Stimulated activated naive CD8-positive, alpha-beta T cell treated with anti-CD3 and anti-CD28 coated beads, Interleukin-15, amount 100 ng/mL, for 72 hours (primary cell): ENCODE results near the gene TMEM271.

ENCODE experiments used
- ATAC-seq: fragments of 150-1000 bp; cut with Tn5 transposase; 2 replicates; pipeline ENCODE4 v1.10.0; 2021; ENCODE audit warnings: mild to moderate bottlenecking, moderate library complexity
- DNase-seq, 2 donors: peaks; one replicate each; pipeline ENCODE4 v3.0.0; 2021 to 2022
- H3K27ac Mint-ChIP-seq, 2 donors: one replicate each; pipeline ENCODE4 v1.8.0; 2022; ENCODE audit warnings: mild to moderate bottlenecking in 2 of 2, mixed read lengths in 2 of 2, moderate library complexity in 2 of 2
- H3K27me3 Mint-ChIP-seq: one replicate; pipeline ENCODE4 v1.8.0; 2022; ENCODE audit warnings: mixed read lengths
- H3K4me1 Mint-ChIP-seq: one replicate; pipeline ENCODE4 v1.8.0; 2022; ENCODE audit warnings: mild to moderate bottlenecking, mixed read lengths
- H3K4me3 Mint-ChIP-seq, 2 donors: one replicate each; pipeline ENCODE4 v1.8.0; 2022; ENCODE audit warnings: mild to moderate bottlenecking in 2 of 2, mixed read lengths in 2 of 2, moderate library complexity in 1 of 2
- H3K9me3 Mint-ChIP-seq, 2 donors: one replicate each; pipeline ENCODE4 v1.8.0; 2022; ENCODE audit warnings: mixed read lengths in 2 of 2

TMEM271 gene

GRCh38 chr4:576245-576821 lies at the start of gene TMEM271:
Gene TMEM271, minus strand, starts transcription at chr4:576295. Its CDS starts 233 bp downstream, at chr4:576062.
- peaks cover 85% of the 10 kb centered on the region for H3K27me3 Mint-ChIP-seq
- no peaks in the 10 kb centered on the region for H3K9me3 Mint-ChIP-seq
- DNase-seq, result no peak
- H3K27ac Mint-ChIP-seq, result no peak within 1 kb of the TSS
- H3K4me1 Mint-ChIP-seq, result peaks cover 24% of the 10 kb centered on the region
- peak within 1 kb of the TSS; percentile 69 to 80 for H3K4me3 Mint-ChIP-seq
- peak; percentile 10 for ATAC-seq

GRCh38 chr4:625631-626161 lies 49.6 kb upstream of the TMEM271 start:
- no peak for ATAC-seq
- H3K27me3 Mint-ChIP-seq, result peaks cover 34% of the 10 kb centered on the region
- DNase-seq, result no peak
- H3K4me3 Mint-ChIP-seq, result no peak overlapping the region
- no peak overlapping the region for H3K27ac Mint-ChIP-seq
- H3K9me3 Mint-ChIP-seq, result no peaks in the 10 kb centered on the region
- no peaks in the 10 kb centered on the region for H3K4me1 Mint-ChIP-seq

GRCh38 chr4:624705-625590 lies 48.9 kb upstream of the TMEM271 start, which contains the start of gene PDE6B:
Gene PDE6B, plus strand, starts transcription at chr4:625573. Its CDS starts 54 bp downstream, at chr4:625627.
- no peak for DNase-seq
- H3K27me3 Mint-ChIP-seq, result peaks cover 39% of the 10 kb centered on the region
- H3K4me3 Mint-ChIP-seq, result no peak within 1 kb of the TSS
- peak; percentile 30 for ATAC-seq
- no peaks in the 10 kb centered on the region for H3K9me3 Mint-ChIP-seq
- H3K4me1 Mint-ChIP-seq, result no peaks in the 10 kb centered on the region
- H3K27ac Mint-ChIP-seq, result no peak within 1 kb of the TSS

GRCh38 chr4:623914-624566 lies 47.9 kb upstream of the TMEM271 start:
- ATAC-seq (no peak), DNase-seq (no peak)
- H3K27ac Mint-ChIP-seq, result no peak overlapping the region
- H3K9me3 Mint-ChIP-seq, result no peaks in the 10 kb centered on the region
- peaks cover 35% of the 10 kb centered on the region for H3K27me3 Mint-ChIP-seq
- H3K4me1 Mint-ChIP-seq, result no peaks in the 10 kb centered on the region
- H3K4me3 Mint-ChIP-seq, result no peak overlapping the region

- Mint-ChIP-seq H3K27ac (no peak overlapping the region), H3K9me3 (no peaks in the 10 kb centered on the region), H3K27me3 (peaks cover 37% of the 10 kb centered on the region), H3K4me3 (no peak overlapping the region), H3K4me1 (no peaks in the 10 kb centered on the region)
- DNase-seq (no peak), ATAC-seq (no peak)
Observed at GRCh38 chr4:622996-623913, 47.2 kb upstream of the TMEM271 start.

- Mint-ChIP-seq H3K9me3 (no peaks in the 10 kb centered on the region), H3K4me3 (no peak overlapping the region), H3K4me1 (no peaks in the 10 kb centered on the region), H3K27me3 (peaks cover 45% of the 10 kb centered on the region), H3K27ac (no peak overlapping the region)
- DNase-seq, result no peak
- ATAC-seq, result no peak
Observed at GRCh38 chr4:622071-622995, 46.2 kb upstream of the TMEM271 start.

GRCh38 chr4:621296-622070 lies 45.4 kb upstream of the TMEM271 start:
- H3K4me3 Mint-ChIP-seq, result no peak overlapping the region
- DNase-seq (no peak), ATAC-seq (no peak)
- H3K27me3 Mint-ChIP-seq, result peaks cover 43% of the 10 kb centered on the region
- H3K4me1 Mint-ChIP-seq, result no peaks in the 10 kb centered on the region
- H3K27ac Mint-ChIP-seq, result no peak overlapping the region
- no peaks in the 10 kb centered on the region for H3K9me3 Mint-ChIP-seq

- no peak overlapping the region for H3K27ac Mint-ChIP-seq
- H3K4me1 Mint-ChIP-seq, result no peaks in the 10 kb centered on the region
- no peak for DNase-seq
- no peak overlapping the region for H3K4me3 Mint-ChIP-seq
- no peak for ATAC-seq
- peaks cover 43% of the 10 kb centered on the region for H3K27me3 Mint-ChIP-seq
- no peaks in the 10 kb centered on the region for H3K9me3 Mint-ChIP-seq
Observed at GRCh38 chr4:620851-621261, 44.8 kb upstream of the TMEM271 start.

GRCh38 chr4:620201-620600 lies 44.1 kb upstream of the TMEM271 start:
- Mint-ChIP-seq H3K27me3 (peaks cover 43% of the 10 kb centered on the region), H3K4me1 (no peaks in the 10 kb centered on the region), H3K4me3 (no peak overlapping the region), H3K9me3 (no peaks in the 10 kb centered on the region), H3K27ac (no peak overlapping the region)
- DNase-seq (no peak), ATAC-seq (no peak)

- ATAC-seq, result no peak
- Mint-ChIP-seq H3K9me3 (no peaks in the 10 kb centered on the region), H3K27ac (peak overlapping the region in 1 of 2 donors; percentile 9)
Observed at GRCh38 chr4:617644-618641, 41.8 kb upstream of the TMEM271 start.

GRCh38 chr4:616911-617643 lies 41.0 kb upstream of the TMEM271 start:
- no peak overlapping the region for H3K4me3 Mint-ChIP-seq
- H3K27ac Mint-ChIP-seq, result no peak overlapping the region
- peaks cover 62% of the 10 kb centered on the region for H3K27me3 Mint-ChIP-seq
- no peaks in the 10 kb centered on the region for H3K9me3 Mint-ChIP-seq
- ATAC-seq, result peak; percentile 74
- no peak for DNase-seq
- no peaks in the 10 kb centered on the region for H3K4me1 Mint-ChIP-seq

More at GRCh38 chr4:617644-618641, 41.8 kb upstream of the TMEM271 start:
- no peak overlapping the region for H3K4me3 Mint-ChIP-seq
- H3K4me1 Mint-ChIP-seq, result no peaks in the 10 kb centered on the region
- peaks cover 57% of the 10 kb centered on the region for H3K27me3 Mint-ChIP-seq
- no peak for DNase-seq

GRCh38 chr4:616091-616490 lies 40.0 kb upstream of the TMEM271 start:
- peaks cover 64% of the 10 kb centered on the region for H3K27me3 Mint-ChIP-seq
- no peaks in the 10 kb centered on the region for H3K4me1 Mint-ChIP-seq

More at GRCh38 chr4:616091-616490, 40.0 kb upstream of the TMEM271 start:
- no peak for ATAC-seq
- no peak for DNase-seq
- Mint-ChIP-seq H3K9me3 (no peaks in the 10 kb centered on the region), H3K27ac (no peak overlapping the region), H3K4me3 (no peak overlapping the region)
